Measurements from ENCODE around the gene CHST15.

The CHST15 gene

GRCh38 chr10:124071141-124071540, 22.3 kb downstream of the CHST15 start:
- ATAC-seq (no peak), DNase-seq (ENCODE audit: low spot score in 2 of 2) (no peak)
- H3K36me3 Mint-ChIP-seq = no peaks in the 10 kb centered on the region
- no peak overlapping the region for H3K27ac Mint-ChIP-seq
- peaks cover 6% of the 10 kb centered on the region for H3K4me1 Mint-ChIP-seq
- H3K9me3 Mint-ChIP-seq = no peaks in the 10 kb centered on the region
- no peak overlapping the region for H3K4me3 Mint-ChIP-seq

- peaks cover 6% of the 10 kb centered on the region for H3K4me1 Mint-ChIP-seq
- H3K27ac Mint-ChIP-seq = no peak overlapping the region
- no peaks in the 10 kb centered on the region for H3K9me3 Mint-ChIP-seq
- no peak for DNase-seq (ENCODE audit: low spot score in 2 of 2)
- H3K36me3 Mint-ChIP-seq = no peaks in the 10 kb centered on the region
- no peak overlapping the region for H3K4me3 Mint-ChIP-seq
- ATAC-seq = no peak
These were observed 22.7 kb downstream of the CHST15 start for GRCh38 chr10:124070666-124071065.

DNA sequence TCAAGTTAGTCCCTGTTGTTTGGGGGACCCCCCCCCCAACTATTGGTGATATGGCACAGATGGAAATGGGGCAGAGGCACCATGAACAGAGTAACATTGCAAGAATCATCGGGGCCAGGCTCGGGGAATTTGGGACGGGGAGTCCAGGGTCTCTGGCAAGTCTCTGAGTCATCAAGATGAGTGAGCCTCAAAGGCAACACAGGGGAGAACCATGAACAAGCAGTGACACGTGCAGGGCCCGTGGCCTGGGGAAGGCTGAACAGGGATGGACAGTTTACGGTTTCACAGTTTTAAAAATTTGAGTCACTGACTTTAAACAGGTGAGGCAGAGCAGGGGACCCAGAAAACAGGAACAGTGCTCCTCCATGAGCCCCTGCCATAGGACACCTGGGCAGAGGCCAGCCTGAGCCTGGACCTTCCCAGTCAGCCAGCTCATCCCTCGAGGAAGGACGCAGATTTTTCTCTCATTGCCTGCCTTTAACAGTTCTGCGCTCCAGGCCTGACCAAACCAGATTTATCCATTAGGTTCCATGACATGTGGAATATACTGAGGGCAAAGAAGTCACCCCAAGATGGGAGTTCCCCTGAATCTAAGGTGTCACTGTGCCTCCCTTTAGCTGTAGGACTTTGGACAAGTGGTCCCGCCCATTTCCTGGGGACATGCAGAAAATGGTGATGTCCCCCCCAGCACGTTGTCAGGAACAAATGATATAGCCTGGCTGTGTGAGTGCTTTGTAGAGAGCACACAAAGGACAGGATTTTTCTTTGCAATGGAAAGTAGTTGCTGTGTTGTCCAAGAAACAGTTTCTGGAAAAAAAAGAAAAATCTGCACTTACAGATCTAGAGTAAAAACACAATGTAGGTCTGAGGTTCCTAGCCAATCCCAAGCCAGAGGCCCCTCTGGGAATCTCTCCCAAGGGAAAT, 23.8 kb downstream of the CHST15 start:
- H3K4me1 Mint-ChIP-seq = peaks cover 7% of the 10 kb centered on the region
- no peak for DNase-seq (ENCODE audit: low spot score in 2 of 2)
- H3K9me3 Mint-ChIP-seq = no peaks in the 10 kb centered on the region
- ATAC-seq = peak; percentile 5
- no peak overlapping the region for H3K4me3 Mint-ChIP-seq
- H3K27ac Mint-ChIP-seq = no peak overlapping the region
- H3K36me3 Mint-ChIP-seq = no peaks in the 10 kb centered on the region

DNA sequence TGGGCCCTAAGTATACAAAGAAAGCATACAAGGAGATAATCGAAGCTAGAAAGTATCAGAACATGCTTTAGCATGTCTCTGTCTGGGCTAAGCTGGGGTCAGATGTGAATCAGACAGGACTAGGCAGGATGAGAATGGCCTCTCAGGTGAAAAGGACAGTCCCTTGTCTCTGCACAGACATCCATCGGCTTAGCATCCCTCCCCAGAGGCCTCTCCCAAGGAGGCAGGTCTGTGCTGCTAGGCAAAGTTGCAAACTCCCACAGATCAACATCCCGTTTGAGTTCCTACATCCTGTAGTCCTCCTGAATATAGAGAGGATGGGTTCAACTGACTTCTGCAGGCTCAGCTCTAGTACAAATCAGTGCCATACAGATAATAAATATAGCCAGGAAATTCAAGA, 24.5 kb downstream of the CHST15 start:
- DNase-seq (ENCODE audit: low spot score in 2 of 2) (no peak), ATAC-seq (no peak)
- no peak overlapping the region for H3K27ac Mint-ChIP-seq
- peaks cover 10% of the 10 kb centered on the region for H3K4me1 Mint-ChIP-seq
- H3K4me3 Mint-ChIP-seq = no peak overlapping the region
- no peaks in the 10 kb centered on the region for H3K9me3 Mint-ChIP-seq
- H3K36me3 Mint-ChIP-seq = no peaks in the 10 kb centered on the region

DNA sequence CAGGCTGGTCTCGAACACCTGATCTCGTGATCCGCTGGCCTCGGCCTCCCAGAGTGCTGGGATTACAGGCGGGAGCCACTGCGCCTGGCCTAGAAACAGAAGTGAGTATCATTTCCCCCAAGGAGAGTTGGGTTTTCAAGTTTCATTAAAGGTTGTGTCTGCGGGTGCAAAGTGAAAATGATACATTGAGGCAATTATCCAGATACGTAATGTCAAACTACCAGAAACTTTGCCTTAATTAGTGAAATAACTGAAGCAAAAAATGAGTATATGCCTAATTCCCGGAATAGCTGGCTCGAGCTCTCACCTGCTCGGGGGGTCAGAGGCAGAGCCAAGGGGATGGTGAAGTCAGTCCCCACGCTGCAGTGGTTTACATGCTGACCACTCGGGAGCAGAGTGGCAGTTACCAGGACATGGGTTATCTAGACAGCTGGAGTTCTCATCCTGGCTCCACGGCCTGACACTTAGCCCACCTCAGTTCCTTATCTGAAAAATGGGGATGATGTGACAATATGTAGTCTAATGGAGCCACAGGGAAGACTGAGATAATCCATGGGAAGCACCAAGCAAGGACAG, 25.5 kb downstream of the CHST15 start:
- Mint-ChIP-seq H3K36me3 (no peaks in the 10 kb centered on the region), H3K27ac (no peak overlapping the region), H3K9me3 (no peaks in the 10 kb centered on the region), H3K4me3 (no peak overlapping the region), H3K4me1 (peaks cover 11% of the 10 kb centered on the region)
- ATAC-seq (no peak), DNase-seq (ENCODE audit: low spot score in 2 of 2) (no peak)

DNA sequence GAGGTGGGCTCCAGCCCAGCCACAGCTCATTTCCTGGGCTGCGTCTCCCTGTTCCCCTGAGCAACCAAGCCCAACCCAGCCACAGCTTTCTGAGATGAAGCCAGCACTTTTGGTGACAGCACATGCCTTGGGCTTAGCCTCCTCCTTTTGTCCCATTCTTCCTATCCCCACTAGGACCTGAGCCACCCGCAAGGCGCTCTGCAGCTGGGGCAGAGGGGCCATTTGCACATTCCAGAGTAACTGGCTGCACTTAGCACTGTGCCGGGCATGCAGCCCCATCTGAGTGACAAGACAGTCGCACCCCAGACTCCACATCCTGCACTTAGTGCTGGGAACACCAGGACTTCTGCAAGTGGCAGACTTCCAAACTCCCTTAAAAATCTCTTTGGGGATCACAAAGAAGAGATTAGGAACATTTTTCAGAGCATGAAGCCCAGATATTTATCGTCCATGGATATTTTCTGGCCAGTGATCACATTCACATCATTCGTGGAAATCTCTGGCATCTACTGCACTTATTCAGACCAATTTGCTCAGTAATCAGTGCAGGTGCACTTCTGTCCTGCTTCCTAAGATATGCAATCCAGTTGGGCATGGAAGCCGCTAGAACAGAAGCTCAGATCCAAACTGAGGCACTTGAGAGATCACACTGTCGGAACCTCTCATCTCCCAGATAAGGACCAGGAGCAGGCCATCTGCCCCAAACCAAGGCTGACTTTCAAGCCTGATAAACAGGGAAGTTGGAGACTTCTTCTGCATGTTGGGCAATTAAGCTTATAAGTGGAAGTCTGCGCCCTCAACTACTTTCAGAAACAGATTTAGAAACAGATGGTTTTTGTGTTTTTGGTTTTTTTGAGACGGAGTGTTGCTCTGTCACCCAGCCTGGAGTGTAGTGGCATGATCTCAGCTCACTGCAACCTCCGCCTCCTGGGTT, 26.4 kb downstream of the CHST15 start:
- H3K9me3 Mint-ChIP-seq = no peaks in the 10 kb centered on the region
- H3K4me3 Mint-ChIP-seq = no peak overlapping the region
- DNase-seq (ENCODE audit: low spot score in 2 of 2) (no peak), ATAC-seq (no peak)
- H3K4me1 Mint-ChIP-seq = peaks cover 11% of the 10 kb centered on the region
- H3K27ac Mint-ChIP-seq = no peak overlapping the region
- no peaks in the 10 kb centered on the region for H3K36me3 Mint-ChIP-seq

DNA sequence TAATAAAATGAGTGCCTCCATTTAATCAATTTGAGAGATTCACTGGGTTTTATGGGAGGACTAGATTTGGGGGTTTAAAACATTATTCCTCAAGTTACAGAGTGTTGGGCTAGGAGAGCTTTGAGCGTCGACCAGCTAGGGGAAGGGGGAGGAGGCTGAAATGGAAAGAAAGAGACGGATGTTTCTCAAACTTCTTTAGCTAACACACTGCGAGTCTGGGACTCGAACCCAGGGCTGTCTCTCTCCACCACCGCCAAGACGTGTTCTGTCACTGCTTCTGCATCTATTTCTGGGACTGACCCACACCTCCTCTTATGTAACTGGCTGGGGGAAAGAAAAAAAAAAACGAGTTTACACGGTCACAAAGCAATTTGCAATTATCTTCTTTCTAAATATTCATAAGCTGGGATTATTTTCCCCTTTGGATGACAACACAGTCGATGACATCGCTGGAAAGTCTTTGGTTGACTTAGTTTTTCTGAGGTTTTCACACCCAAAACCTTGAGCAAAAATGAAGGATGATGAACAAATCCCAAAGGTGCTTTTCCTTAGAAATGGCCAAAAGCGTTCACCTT, 27.2 kb downstream of the CHST15 start:
- Mint-ChIP-seq H3K4me1 (peaks cover 11% of the 10 kb centered on the region), H3K4me3 (no peak overlapping the region), H3K36me3 (no peaks in the 10 kb centered on the region), H3K27ac (no peak overlapping the region), H3K9me3 (no peaks in the 10 kb centered on the region)
- DNase-seq (ENCODE audit: low spot score in 2 of 2) (no peak), ATAC-seq (no peak)

DNA sequence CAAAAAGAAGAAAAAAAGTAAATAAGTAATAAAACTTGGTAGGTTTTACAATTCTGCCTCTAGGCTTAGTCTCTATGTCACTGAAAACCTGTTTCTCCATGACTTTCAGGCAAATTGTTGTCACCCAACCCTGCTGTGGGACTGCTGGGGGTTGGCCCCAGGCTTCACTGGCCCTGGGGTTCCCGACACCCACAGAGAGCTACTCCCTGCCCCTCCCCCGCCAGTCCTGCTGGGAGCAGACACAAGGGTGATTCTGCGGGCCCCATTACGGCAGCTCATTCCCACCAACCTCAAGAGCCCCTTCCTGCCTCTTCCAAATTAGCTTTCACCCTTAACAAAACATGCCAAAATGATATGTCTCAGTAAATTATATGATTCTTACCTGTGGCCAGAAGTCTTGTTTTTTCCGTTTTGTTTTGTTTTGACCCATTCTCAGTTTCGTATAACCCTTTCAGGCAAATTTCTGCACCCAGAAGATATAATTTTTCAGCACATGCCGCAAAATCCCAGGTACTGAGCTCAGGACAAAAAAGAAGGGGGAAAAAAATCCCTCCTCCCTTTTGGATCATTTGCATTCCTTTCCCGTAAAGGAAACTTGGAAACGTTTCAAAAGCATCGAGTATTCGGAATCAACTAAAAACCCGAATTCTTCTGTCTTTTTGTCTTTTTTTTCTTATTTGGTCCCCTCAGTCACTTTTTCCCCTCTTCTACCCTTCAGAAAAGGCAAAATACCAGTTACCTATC, 27.8 kb downstream of the CHST15 start:
- no peak for ATAC-seq
- no peaks in the 10 kb centered on the region for H3K36me3 Mint-ChIP-seq
- H3K4me3 Mint-ChIP-seq = no peak overlapping the region
- DNase-seq (ENCODE audit: low spot score in 2 of 2) = no peak
- H3K9me3 Mint-ChIP-seq = no peaks in the 10 kb centered on the region
- H3K27ac Mint-ChIP-seq = no peak overlapping the region
- H3K4me1 Mint-ChIP-seq = peaks cover 11% of the 10 kb centered on the region

- H3K9me3 Mint-ChIP-seq = no peaks in the 10 kb centered on the region
- peak overlapping the region; percentile 43 for H3K27ac Mint-ChIP-seq
- ATAC-seq = no peak
These were observed 28.7 kb downstream of the CHST15 start for GRCh38 chr10:124064676-124065075.

DNA sequence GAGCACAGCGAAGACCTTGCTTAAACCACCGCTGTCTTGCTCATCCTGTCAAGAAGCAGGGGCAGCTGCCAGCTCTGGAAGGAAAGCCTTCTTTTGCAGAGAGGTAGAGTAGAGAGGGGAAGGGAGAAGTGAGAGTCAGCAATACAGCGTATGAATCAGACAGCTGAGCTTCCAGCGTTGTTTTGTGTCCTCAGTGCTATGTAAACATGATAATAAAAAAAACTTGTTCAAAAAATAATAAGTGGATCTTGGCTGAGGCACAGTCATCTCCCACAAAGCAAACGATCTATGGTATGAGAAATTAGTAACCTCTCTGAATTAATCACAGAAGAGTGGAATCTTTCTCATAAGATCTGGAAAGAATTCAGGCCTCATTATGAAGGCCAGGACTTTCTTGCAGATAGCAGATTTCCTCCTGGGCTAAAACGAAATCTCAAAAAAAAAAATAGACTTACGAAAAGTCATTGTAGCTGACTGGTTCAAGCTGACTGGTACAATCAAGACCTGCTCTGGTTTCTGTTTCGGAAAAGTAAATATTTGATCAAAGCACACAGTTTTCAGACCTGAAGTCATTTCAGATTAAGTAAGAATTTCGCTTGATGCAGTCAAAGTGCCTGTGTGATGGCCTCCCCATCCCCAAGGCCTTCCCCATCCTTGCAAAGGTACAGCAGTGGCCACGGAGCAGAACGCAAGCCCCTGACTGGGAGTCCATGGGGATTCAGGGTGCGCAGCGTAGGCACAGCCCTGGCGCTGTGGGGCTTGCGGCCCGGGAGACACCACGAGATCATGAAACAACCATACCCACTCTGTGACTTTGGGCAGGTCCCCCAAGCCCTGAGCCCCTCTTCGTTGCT, 29.4 kb downstream of the CHST15 start:
- no peak for DNase-seq (ENCODE audit: low spot score in 2 of 2)
- H3K36me3 Mint-ChIP-seq = no peaks in the 10 kb centered on the region
- H3K27ac Mint-ChIP-seq = peak overlapping the region; percentile 43
- no peaks in the 10 kb centered on the region for H3K9me3 Mint-ChIP-seq
- peaks cover 11% of the 10 kb centered on the region for H3K4me1 Mint-ChIP-seq
- peak; percentile 64 for ATAC-seq
- H3K4me3 Mint-ChIP-seq = peak overlapping the region; percentile 57

More at GRCh38 chr10:124064676-124065075, 28.7 kb downstream of the CHST15 start:
- no peaks in the 10 kb centered on the region for H3K36me3 Mint-ChIP-seq
- H3K4me1 Mint-ChIP-seq = peaks cover 11% of the 10 kb centered on the region
- H3K4me3 Mint-ChIP-seq = peak overlapping the region; percentile 57
- no peak for DNase-seq (ENCODE audit: low spot score in 2 of 2)

- Mint-ChIP-seq H3K36me3 (no peaks in the 10 kb centered on the region), H3K4me1 (peaks cover 11% of the 10 kb centered on the region), H3K4me3 (no peak overlapping the region), H3K27ac (no peak overlapping the region), H3K9me3 (no peaks in the 10 kb centered on the region)
- DNase-seq (ENCODE audit: low spot score in 2 of 2) (no peak), ATAC-seq (no peak)
These were observed 31.0 kb downstream of the CHST15 start for GRCh38 chr10:124062390-124062789.

DNA sequence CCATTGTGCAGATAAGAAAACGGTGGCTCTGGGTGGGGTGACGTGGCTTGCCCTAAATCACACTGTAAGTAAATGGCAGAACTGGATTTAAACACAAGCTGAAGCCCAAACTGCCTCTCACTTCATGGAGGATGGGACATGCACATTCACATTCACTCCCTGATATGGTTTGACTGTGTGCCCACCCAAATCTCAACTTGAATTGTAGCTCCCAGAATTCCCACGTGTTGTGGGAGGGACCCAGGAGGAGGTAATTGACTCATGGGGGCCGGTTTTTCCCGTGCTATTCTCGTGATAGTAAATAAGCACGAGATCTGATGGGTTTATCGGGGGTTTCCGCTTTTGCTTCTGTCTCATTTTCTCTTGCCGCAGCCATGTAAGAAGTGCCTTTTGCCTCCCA, 32.4 kb downstream of the CHST15 start:
- no peak overlapping the region for H3K27ac Mint-ChIP-seq
- DNase-seq (ENCODE audit: low spot score in 2 of 2) (no peak), ATAC-seq (no peak)
- H3K4me1 Mint-ChIP-seq = peaks cover 11% of the 10 kb centered on the region
- H3K4me3 Mint-ChIP-seq = no peak overlapping the region
- no peaks in the 10 kb centered on the region for H3K9me3 Mint-ChIP-seq
- H3K36me3 Mint-ChIP-seq = no peaks in the 10 kb centered on the region

GRCh38 chr10:124060148-124060720, 33.2 kb downstream of the CHST15 start:
- Mint-ChIP-seq H3K4me1 (peaks cover 11% of the 10 kb centered on the region), H3K36me3 (no peaks in the 10 kb centered on the region)
- ATAC-seq = no peak

More at GRCh38 chr10:124060148-124060720, 33.2 kb downstream of the CHST15 start:
- no peak for DNase-seq (ENCODE audit: low spot score in 2 of 2)
- H3K27ac Mint-ChIP-seq = no peak overlapping the region
- no peaks in the 10 kb centered on the region for H3K9me3 Mint-ChIP-seq
- H3K4me3 Mint-ChIP-seq = no peak overlapping the region
